HG02981 (cell line): ENCODE results near the gene MYO1F.
"Not testable (repeated sequence)": the region's sequence is repeated elsewhere in the genome, so short reads cannot be mapped to it uniquely, and the experiment has no call there.

ENCODE experiments used
- ATAC-seq: cut with Tn5 transposase; IDR thresholded peaks from one replicate; pipeline ENCODE4 v1.9.1; 2021; ENCODE audit warnings: mild to moderate bottlenecking, moderate library complexity; ENCODE audit not compliant: unreplicated experiment

The MYO1F gene

GRCh38 chr19:8600816-8601215 is 23.6 kb upstream of the MYO1F start:
- no peak for ATAC-seq

DNA sequence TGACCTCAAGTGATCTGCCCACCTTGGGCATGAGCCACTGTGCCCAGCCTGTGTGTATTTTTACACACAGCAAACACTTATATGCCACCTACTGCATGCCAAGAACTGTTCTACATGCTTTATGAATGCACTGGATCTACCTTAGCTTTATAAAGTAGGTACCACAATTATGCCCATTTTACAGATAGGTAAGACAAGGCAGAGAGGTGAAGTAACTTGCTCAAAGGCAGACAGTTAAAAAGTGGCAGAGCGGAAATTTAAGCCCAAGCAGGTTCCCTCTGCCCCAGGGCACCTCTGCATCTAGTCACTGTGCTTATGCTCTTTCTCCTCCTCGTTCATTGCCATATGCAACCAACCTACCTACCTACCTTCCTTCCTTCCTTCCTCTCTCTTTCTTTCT is 22.8 kb upstream of the MYO1F start:
- ATAC-seq, result no peak

GRCh38 chr19:8596168-8596567 is 18.9 kb upstream of the MYO1F start:
- ATAC-seq, result no peak

- no peak for ATAC-seq
Observed at GRCh38 chr19:8595651-8596050, 18.4 kb upstream of the MYO1F start.

DNA sequence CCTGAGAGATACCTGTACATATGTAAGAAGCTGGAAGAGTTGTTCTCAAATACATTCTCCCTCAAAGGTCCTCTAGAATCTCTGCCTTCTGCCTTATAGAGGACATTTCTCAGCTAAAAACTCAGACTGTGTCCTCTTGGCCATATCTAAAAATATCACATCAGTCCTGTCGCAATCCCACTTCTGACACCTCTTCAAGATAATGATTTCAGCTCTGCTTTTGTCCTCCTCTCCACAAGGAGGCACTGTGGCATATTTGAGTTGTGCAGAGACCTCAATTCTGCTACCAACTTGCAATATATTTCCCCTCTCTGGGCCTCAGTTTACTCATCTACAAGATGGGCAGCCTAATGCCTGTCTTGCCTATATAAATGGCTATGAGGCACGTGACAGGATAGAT is 16.7 kb upstream of the MYO1F start:
- no peak for ATAC-seq

- no peak for ATAC-seq
Observed at GRCh38 chr19:8592231-8593009, 15.2 kb upstream of the MYO1F start.

- ATAC-seq, result no peak
Observed at GRCh38 chr19:8589177-8589714, 12.0 kb upstream of the MYO1F start.

- no peak for ATAC-seq
Observed at GRCh38 chr19:8585894-8586750, 8.9 kb upstream of the MYO1F start.

GRCh38 chr19:8584965-8585893 is 8.0 kb upstream of the MYO1F start:
- ATAC-seq, result no peak

GRCh38 chr19:8580710-8581281 is 3.6 kb upstream of the MYO1F start:
- no peak for ATAC-seq

GRCh38 chr19:8578642-8579265 is 1.5 kb upstream of the MYO1F start:
- no peak for ATAC-seq

- no peak for ATAC-seq
Observed at GRCh38 chr19:8577741-8578140, 499 bp upstream of the MYO1F start.

GRCh38 chr19:8576273-8576993 is 809 bp downstream of the MYO1F start:
- ATAC-seq, result no peak

GRCh38 chr19:8575467-8575997 is 1.7 kb downstream of the MYO1F start:
- ATAC-seq, result no peak

- not testable (repeated sequence) for ATAC-seq
Observed at GRCh38 chr19:8574619-8574922, 2.7 kb downstream of the MYO1F start.

DNA sequence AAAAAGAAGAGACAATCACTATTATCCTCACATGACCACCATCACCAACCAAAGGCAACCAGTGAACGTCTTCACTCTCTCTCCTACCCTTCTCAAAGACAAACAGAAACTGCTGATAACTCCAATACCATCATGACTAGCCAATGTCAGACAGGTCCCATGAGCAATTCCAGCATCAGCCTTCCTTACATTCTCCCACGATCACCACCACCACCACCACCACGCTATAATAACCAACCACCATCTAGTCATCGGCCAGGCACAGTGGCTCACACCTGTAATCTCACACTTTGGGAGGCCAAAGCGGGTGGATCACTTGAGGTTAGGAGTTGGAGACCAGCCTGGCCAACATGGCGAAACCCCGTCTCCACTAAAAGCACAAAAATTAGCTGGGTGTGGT is 3.9 kb downstream of the MYO1F start:
- no peak for ATAC-seq

DNA sequence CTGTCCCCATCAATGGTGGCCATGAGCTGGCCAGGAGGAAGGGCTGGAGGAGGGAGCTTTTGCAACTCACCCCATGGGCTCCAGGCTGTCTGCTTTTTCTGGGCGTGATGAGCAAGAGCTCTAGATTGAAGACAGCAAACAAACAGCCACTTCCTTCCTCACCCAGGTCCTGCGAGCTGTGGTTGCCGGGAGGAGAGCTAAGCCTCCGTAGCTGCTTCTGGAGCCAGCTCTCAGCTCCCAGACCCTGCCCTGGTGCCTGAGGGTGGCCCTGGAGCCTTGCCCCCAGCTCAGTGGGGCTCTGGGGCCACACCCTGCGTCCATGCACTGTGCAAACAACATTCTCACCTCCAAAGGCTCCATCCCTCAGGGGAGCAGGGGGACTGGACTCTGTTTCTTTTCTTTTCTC is 6.2 kb downstream of the MYO1F start:
- ATAC-seq, result no peak

DNA sequence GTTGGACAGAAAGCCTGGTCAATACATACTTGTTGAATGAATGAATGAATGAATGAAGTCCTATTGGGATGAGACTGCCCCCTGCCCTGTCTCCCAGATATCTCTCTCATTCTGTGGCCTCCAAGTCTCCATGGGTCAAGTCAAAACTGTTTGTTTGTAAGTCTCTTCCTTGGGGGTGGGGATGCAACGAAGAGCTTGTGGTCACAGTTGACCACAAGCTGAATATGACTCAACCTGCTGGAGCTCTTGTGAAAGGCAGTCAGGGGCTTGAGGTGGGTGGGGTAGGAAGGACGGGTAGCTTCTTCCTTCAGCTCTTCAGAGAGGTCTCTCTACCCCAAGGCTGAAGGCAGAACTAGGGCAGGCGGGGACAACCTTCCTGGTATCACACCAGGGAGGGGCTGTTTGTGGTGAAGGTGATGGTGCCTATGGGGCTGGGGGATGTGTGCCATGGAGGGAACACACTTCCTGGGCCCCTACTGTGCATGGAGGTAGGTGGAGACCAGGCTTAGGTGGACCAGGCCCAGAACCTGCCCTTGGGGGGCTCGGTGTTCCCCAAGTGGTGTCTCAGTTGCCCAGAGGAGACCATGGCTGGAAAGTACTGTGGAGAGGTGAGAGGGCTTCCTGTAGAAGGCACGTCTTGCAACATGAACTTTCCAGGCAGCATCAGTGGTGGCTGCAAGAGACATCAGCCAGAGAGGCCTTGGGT is 8.0 kb downstream of the MYO1F start:
- peak; percentile 67 for ATAC-seq
